ENCODE data around the gene MAPK8IP3.

MAPK8IP3 gene

DNA sequence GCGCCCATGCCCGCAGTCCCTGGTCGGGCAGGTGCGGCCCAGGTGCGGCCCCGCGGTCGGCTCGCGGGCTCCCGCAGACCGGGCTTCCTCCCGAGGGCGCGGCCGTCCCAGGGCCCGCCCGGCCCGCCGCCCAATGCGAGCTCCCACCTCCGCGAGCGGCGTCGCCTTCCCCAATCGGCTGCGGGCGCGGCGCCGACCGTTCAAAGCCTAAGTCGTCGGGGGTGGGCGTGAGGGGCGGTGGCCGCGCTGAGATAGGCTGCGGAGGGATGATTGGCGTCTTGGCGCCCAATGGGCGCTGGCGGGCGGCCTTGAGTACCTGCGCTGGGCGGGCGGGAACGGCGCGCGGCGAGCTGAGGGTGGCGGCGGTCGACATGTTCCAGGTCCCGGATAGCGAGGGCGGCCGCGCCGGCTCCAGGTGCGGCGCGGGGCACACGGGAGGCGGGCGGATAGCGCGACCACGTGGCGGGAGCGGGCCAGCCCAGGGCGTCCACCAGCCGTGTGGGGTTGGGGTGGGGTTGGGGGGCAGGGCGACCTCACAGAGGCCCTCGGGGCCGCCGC lies 28.0 kb upstream of the MAPK8IP3 start, which contains the start of gene JPT2:
Gene JPT2 (plus strand): TSS at position 338 of the 558 bp plus-strand sequence. CDS start 34 bp downstream, at position 372.
- peak; percentile 98 for DNase-seq

- peak; percentile 38 for DNase-seq
Measured at GRCh38 chr16:1678500-1679098, 27.4 kb upstream of the MAPK8IP3 start.

DNA sequence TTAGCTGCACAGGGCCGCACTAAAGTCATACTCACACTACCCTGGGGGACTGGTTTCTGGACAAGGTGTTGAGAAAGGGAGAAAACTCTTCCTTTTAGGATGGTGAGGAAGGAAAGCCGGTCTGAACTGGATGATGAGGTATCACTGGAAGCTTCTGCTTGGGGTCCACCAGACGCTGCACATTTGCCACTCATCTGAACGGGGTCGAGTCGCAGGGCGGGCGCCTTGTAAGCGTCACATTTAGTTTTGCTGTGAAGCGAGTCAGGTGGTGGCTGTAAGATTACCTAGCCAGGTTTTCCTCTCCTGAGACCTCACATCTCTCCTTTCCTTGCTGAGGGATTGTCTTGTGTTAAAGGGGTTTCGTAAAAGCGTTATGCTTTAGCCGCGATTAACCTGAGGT lies 25.6 kb upstream of the MAPK8IP3 start:
- no peak for DNase-seq

DNA sequence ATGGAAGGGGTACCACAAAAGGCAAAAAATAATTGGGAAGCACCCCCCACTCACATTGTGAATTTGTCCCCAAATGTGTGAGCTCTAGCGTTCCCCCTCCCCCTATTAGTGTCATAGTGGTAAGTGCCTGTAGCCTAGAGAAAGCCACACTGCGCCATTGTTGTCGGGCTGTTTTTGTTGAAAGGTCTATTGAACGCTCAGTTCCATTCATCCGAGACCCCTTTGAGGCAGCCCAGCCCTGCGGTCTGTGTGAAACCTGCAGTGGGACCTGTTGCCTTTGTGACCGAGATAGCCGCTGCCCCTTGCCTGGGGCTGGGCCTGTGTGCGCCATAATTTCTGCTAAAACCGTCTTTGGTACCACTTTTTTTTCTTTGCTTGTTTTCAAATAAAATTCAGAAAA lies 25.0 kb upstream of the MAPK8IP3 start:
- no peak for DNase-seq

DNA sequence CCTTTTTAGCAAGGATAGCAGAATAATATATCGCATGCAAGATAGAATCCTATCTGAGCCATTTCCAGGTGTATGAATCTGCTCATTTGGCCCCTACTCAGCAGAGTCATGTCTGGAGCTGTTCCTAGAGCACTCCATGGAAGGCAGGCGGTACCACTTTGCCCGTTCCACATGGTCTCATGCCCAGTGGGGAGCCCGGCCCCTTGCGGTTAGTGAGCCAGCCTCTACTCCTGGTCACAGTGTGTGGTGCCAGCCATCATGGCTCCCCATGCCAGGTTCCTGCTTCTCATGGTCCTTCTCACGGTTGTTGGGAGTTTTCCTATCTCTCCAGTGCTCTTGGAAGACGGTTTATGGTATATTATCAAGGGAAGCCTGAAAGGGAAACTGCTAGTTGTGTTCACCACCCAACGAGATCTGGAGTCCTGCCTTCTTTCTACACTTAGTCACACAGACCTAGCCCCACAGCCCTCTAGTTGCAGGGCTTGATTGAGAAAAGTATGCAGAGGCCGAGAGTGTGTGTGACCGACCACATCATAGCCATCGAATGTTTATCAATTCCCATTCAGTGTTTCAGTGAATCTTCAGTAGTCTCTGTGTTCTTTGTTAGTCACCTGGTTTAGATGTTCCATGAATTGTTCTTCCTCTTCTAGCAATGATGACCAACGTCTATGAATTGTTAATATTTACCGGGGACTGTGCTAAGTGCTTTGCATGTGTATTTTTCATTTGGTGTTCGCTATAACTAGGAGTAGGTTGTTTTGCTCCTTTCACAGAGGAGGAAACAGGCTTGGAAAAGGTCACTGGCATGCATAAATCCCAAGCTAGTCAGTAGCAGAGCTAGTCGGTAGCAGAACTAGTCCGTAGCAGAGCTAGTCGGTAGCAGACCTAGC lies 18.3 kb upstream of the MAPK8IP3 start:
- DNase-seq, result no peak

DNA sequence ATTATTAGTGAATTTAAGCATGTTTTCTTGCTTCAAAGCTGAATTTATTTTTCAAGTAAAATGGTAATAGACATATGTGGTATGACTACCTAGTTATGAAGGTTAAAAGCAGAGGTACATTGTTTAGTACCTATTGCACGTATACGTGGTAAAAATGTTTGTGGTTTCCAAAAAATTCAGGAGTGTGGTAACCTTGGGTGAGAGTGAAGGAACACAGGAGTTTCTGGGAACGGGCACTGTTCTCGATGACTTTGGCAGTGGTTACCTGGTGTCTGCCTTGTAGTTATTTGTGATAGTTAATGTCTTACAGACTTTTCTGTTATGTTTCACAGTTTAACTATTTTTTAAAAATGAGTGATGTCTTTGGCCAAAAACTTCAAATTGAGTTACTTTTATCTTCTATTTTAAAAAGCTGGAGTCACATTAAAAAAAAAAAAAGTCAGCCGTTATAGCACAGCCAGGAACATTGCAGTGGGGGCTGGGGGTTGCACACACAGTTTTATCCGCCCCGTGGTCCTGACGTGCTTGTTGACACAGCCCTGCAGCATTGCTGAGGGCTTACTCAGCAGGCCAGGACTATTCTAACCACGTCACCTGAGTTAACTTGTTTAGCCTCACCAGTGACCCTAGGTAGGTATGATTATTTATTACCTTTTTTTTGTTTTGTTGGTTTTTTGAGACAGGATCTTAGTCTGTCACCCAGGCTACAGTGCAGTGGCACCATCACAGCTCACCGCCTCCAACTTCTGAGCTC lies 17.0 kb upstream of the MAPK8IP3 start:
- DNase-seq, result no peak

GRCh38 chr16:1689853-1690252 lies 16.1 kb upstream of the MAPK8IP3 start:
- no peak for DNase-seq

DNA sequence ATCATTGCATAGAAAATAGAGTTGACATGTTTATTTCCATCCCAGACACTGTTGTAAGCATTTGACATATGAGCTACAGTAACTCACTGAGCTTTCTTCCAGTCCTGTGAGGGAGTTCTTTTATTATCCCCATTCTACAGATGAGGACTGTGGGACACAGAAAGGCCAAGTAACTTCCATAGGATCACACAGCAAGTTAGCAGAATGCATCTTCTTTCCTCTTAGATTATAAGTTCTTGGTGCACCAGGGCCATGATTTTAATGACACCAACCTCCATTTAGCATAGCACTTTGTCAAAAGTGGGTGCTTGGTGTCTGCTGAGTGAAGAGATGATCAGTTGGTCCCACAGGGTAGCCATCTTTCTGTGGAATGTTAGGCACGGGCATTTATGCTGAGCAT lies 15.2 kb upstream of the MAPK8IP3 start:
- no peak for DNase-seq

GRCh38 chr16:1691276-1691675 lies 14.7 kb upstream of the MAPK8IP3 start:
- no peak for DNase-seq

DNA sequence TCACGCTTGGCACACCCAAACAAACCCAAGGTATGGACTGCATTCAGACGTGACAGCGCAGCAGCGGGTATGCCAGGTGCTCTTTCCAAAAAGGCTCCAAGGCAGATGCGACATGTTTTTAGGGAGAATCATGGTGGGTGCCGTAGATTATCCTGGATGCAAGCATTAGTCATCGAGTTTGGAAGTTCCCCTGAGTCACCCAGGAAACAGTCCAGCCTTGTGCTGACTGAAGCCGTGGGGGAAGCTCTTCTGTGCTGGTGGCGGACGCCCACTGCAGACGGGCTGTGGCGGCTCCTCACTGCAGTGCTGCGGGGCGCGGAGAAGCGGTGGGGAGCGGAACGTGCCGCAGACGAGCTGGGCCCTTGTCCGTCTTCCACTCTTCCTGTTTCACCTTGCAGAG lies 14.0 kb upstream of the MAPK8IP3 start:
- DNase-seq, result no peak

DNA sequence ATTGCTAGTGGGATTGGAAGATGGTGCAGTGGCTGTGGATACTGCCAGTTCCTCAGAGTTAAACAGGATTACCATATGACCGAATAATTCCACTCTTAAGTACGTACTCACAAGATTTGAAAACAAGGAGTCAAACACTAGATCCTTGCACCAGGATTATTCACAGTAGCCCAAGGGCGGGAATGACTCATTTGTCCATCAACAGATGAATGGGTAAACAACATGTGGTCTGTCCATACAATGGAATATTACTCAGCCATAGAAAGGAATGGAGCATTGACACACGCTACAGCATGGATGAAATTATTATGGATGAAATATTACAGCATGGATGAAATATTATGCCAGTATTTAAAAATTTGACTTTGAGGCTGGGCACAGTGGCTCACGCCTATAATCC lies 9.1 kb upstream of the MAPK8IP3 start:
- no peak for DNase-seq

DNA sequence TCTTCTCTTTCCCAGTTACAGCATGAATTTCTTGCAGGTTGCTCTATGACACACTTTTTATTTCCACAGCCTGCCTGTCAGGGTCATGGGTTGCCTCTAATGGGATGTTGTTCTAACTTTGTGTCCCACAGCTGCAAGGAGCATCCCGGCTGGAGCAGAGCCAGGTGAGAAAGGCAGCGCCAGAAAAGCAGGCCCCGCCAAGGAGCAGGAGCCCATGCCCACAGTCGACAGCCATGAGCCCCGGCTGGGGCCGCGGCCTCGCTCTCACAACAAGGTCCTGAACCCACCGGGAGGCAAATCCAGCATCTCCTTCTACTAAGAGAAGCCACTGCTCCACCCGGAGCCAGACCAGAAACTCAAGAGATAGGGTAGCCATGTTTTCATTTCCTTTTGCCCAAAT lies 7.3 kb upstream of the MAPK8IP3 start:
- no peak for DNase-seq

- DNase-seq, result no peak
Measured at GRCh38 chr16:1700246-1700645, 5.7 kb upstream of the MAPK8IP3 start.

DNA sequence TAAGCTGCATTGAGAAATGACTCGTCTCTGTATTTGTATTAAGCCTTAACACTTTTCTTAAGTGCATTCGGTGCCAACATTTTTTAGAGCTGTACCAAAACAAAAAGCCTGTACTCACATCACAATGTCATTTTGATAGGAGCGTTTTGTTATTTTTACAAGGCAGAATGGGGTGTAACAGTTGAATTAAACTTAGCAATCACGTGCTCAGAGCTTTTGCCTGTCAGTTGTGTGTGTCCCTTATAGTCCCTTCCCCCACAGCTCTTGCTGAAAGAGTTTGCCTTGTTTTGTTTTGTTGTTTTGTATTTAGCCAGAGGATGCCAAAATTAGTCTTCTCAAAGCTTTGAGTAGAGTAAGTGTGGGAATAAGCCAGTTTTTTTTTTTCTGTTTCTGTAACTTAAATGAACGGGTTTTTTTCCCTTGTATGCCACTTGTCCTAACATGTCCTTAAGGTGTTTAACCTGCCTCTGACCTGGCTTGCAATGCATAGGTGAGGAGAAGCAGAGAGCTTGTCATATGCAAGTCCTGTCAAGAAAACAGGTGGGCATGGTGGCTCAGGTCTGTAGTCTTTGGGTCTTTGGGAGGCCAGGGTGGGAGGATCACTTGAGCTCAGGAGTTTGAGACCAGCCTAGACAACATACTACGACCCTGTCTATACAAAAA lies 4.6 kb upstream of the MAPK8IP3 start:
- no peak for DNase-seq

DNA sequence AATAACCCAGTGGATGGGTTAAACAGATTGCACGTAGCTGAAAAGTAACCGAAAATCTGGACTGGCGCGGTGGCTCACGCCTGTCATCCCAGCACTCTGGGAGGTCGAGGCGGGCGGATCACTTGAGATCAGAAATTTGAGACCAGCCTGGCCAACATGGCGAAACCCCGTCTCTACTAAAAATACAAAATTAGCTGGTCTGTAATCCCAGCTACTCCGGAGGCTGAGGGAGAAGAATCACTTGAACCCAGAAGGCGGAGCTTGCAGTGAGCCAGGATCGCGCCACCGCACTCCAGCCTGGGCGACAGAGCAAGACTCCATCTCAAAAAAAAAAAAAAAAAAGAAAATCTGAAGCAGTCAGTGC lies 689 bp upstream of the MAPK8IP3 start:
- DNase-seq, result peak; percentile 53

DNA sequence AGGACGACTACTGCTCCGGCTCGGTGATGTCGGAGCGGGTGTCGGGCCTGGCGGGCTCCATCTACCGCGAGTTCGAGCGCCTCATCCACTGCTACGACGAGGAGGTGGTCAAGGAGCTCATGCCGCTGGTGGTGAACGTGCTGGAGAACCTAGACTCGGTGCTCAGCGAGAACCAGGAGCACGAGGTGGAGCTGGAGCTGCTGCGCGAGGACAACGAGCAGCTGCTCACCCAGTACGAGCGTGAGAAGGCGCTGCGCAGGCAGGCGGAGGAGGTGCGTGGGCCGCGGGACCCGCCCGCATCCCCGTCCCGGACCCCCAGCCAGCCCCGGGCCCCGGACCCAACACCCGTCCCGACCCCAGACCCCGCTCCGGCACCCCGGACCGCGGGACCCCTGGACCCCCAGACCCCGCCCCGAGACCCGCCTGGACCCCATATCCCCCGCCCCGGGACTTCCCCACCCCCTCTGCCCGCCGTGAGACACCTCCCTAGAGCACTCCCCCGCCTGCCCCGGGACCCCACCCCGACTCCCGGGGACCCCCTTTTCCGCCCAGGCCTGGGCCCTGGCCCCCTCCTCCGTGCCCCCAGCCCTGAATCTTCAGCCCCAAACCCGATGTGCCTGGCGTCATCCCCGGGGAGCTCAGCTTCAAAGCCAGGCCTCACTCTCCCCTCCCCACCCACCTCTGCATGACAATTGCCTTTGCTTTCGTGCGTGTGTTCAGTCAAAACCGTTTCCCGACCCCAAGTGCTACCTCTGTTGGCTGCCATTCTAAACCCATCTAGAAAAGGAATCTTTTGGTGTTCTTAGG lies 594 bp downstream of the MAPK8IP3 start:
- DNase-seq, result peak; percentile 25

DNA sequence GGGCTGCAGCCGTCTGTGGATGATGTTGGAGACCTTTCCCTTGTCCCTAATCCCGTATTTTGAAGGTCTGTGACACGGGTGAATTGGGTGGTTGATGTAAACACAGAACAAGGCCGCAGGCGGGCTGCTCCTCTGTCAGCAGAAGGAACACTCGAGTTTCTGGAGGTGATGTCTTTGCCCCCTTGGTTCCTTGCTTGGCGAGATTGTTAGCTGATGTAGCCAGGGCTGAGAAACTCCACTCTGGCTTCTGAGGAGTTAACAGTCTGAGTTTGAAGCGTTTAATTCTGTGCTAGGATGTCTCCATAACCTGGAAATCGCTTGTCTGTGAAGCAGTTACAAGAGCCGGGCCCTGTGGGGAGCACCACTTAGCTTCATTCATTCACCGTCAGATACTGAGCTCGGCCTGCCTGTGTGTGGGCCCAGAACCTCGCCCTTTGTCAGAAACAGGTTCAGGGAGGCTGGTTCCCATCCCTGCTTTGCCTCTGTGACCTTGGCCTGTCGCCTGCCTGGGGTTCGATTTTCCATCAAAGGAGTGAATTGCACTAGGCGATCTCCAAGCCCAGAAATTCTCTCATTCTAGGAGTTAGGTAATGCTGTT lies 1.3 kb downstream of the MAPK8IP3 start:
- DNase-seq, result peak; percentile 22

- no peak for DNase-seq
Measured at GRCh38 chr16:1708083-1708767, 2.2 kb downstream of the MAPK8IP3 start.

DNA sequence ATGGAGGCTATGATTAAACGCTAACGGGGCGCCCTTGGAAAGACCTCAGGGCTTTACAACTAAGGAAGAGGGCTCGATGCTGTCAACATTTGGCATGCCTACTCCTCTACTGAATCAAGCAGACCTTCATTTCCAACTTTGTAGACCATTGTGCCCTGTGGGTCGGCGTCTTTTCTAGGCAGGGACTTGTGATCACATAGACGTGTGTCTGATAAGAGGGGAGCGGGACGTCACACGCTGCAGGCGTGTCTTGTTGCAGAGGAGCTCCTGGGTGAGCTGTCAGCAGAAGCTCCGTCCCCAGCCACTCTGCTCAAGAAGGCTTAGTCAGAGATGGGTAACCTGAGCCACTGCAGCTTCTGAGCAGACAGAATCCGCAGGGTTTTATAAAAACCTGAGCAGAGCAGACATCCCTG lies 2.8 kb downstream of the MAPK8IP3 start:
- DNase-seq, result no peak

DNA sequence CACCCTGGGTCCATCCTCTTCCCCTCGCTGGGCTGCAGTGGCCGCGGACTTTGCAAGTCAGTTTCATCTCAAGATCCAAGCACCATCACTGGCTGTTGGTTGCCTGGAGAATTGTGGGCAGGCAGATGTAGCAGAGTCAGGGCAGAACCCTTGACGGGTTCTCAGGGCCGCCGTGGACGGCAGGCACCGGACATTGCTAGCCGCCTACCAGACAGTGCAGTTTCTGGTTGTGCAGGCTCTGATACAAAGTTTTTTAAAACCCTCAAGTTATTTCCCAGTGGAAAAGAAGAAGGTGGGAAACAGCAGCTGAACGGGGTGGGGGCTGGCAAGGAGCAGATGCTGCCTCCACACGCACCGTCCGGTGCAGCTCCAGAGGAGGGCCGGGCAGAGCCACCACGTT lies 3.4 kb downstream of the MAPK8IP3 start:
- no peak for DNase-seq

Data from activated CD4-positive, alpha-beta T cell treated with anti-CD3 and anti-CD28 coated beads, Interleukin-2, Interleukin-6, amounts not matched to agents 100 ng/mL and 50 ng/mL, durations not matched to agents 16 hours and 8 hours (primary cell).